Mesenchymal stem cell (in vitro differentiated cells and primary cell): ENCODE data around the gene ERG28. TPM values are rescaled to one million over a fixed set of nuclear protein-coding genes. Genes with fewer than 3 reads are reported as not detected.
"Not testable (repeated sequence)": the region's sequence is repeated elsewhere in the genome, so short reads cannot be mapped to it uniquely, and the experiment has no call there.

Experiments
- DNase-seq: peaks from one replicate; pipeline ENCODE4 v3.0.0-alpha.2; 2013
- H2AFZ ChIP-seq: one replicate; pipeline ENCODE4 v1.6.1; 2013; ENCODE audit warnings: low read depth, mild to moderate bottlenecking, control low read depth, inconsistent platforms, low read length, moderate library complexity
- H2AK5ac ChIP-seq: 2 replicates; pipeline ENCODE4 v1.6.1; 2013; ENCODE audit warnings: low read length, moderate library complexity, mild to moderate bottlenecking, inconsistent platforms; ENCODE audit not compliant: severe bottlenecking
- H2BK120ac ChIP-seq: one replicate; pipeline ENCODE4 v1.6.1; 2013; ENCODE audit warnings: low read depth, mild to moderate bottlenecking, inconsistent platforms, low read length, moderate library complexity
- H2BK12ac ChIP-seq, 2 experiments: one replicate each; pipeline ENCODE4 v1.6.1; 2013; ENCODE audit warnings: inconsistent platforms in 2 of 2, low read length in 2 of 2, mild to moderate bottlenecking in 2 of 2, moderate library complexity in 2 of 2, control low read depth in 1 of 2
- H2BK15ac ChIP-seq: one replicate; pipeline ENCODE4 v1.6.1; 2013; ENCODE audit warnings: mild to moderate bottlenecking, low read depth, inconsistent platforms; ENCODE audit not compliant: poor library complexity, severe bottlenecking
- H2BK5ac ChIP-seq: 2 replicates; pipeline ENCODE4 v1.6.1; 2013; ENCODE audit warnings: low read depth, mild to moderate bottlenecking, low read length, control low read depth, inconsistent platforms; ENCODE audit not compliant: poor library complexity, severe bottlenecking
- H3K14ac ChIP-seq, 2 experiments: one replicate each; pipeline ENCODE4 v1.6.1; 2013; ENCODE audit warnings: inconsistent platforms in 2 of 2, low read length in 2 of 2, control low read depth in 1 of 2, mild to moderate bottlenecking in 1 of 2, moderate library complexity in 1 of 2
- H3K18ac ChIP-seq, 2 experiments: one replicate each; pipeline ENCODE4 v1.6.1; 2013; ENCODE audit warnings: inconsistent platforms in 2 of 2, low read length in 2 of 2, control low read depth in 1 of 2, low read depth in 1 of 2, mild to moderate bottlenecking in 1 of 2
- H3K23ac ChIP-seq, 2 experiments: one replicate each; pipeline ENCODE4 v1.6.1; 2013; ENCODE audit warnings: inconsistent platforms in 2 of 2, low read length in 2 of 2, mild to moderate bottlenecking in 2 of 2, moderate library complexity in 2 of 2, control low read depth in 1 of 2
- H3K27ac ChIP-seq: 2 replicates; pipeline ENCODE4 v1.5.1; 2013; ENCODE audit warnings: mild to moderate bottlenecking, moderate library complexity, low read length, control low read depth, inconsistent platforms; ENCODE audit not compliant: poor library complexity, severe bottlenecking
- H3K27me3 ChIP-seq, 2 experiments: 2 replicates each; pipeline versions ENCODE4 v1.6.1 to v1.7.0; 2013; ENCODE audit warnings: low read length in 2 of 2, mild to moderate bottlenecking in 2 of 2, moderate library complexity in 2 of 2, control low read depth in 1 of 2, inconsistent platforms in 1 of 2; ENCODE audit not compliant: control insufficient read depth in 1 of 2, insufficient read depth in 1 of 2
- H3K36me3 ChIP-seq, 2 experiments: 2 replicates each; pipeline versions ENCODE4 v1.6.1 to v1.7.0; 2013; ENCODE audit warnings: low read length in 2 of 2, control low read depth in 1 of 2, inconsistent platforms in 1 of 2, low read depth in 1 of 2, mild to moderate bottlenecking in 1 of 2; ENCODE audit not compliant: insufficient read depth in 2 of 2, control insufficient read depth in 1 of 2
- H3K4ac ChIP-seq, 2 experiments: one replicate each; pipeline ENCODE4 v1.6.1; 2013; ENCODE audit warnings: inconsistent platforms in 2 of 2, low read length in 2 of 2, mild to moderate bottlenecking in 2 of 2, moderate library complexity in 2 of 2, control low read depth in 1 of 2, low read depth in 1 of 2
- H3K4me1 ChIP-seq: 2 replicates; pipeline ENCODE4 v1.6.1; 2013; ENCODE audit warnings: low read depth, low read length, control low read depth; ENCODE audit not compliant: control insufficient read depth, insufficient read depth
- H3K4me2 ChIP-seq: 2 replicates; pipeline ENCODE4 v1.6.1; 2013; ENCODE audit warnings: low read length, mild to moderate bottlenecking, inconsistent platforms; ENCODE audit not compliant: poor library complexity, severe bottlenecking
- H3K4me3 ChIP-seq, 2 experiments: 2 replicates each; pipeline versions ENCODE4 v1.5.1 to v1.7.0; 2013; ENCODE audit warnings: low read length in 2 of 2, mild to moderate bottlenecking in 2 of 2, control low read depth in 1 of 2, low read depth in 1 of 2; ENCODE audit not compliant: insufficient read depth in 1 of 2
- H3K79me1 ChIP-seq: replicated peaks from 2 replicates; pipeline ENCODE4 v1.6.1; 2013; ENCODE audit warnings: mild to moderate bottlenecking, control low read depth, low read length, inconsistent platforms; ENCODE audit not compliant: poor library complexity, severe bottlenecking
- H3K9ac ChIP-seq: 2 replicates; pipeline ENCODE4 v1.7.0; 2013; ENCODE audit warnings: mild to moderate bottlenecking, low read length, moderate library complexity
- H3K9me3 ChIP-seq: 2 replicates; pipeline ENCODE4 v1.7.0; 2013; ENCODE audit warnings: mild to moderate bottlenecking, low read length; ENCODE audit not compliant: control insufficient read depth
- H4K8ac ChIP-seq: one replicate; pipeline ENCODE4 v1.6.1; 2013; ENCODE audit warnings: inconsistent platforms, mild to moderate bottlenecking, low read length, moderate library complexity
- H4K91ac ChIP-seq: one replicate; pipeline ENCODE4 v1.6.1; 2013; ENCODE audit warnings: mild to moderate bottlenecking, low read length, inconsistent platforms
- WGBS: methylation state at CpG from one replicate; pipeline ENCODE4 v1.1.7; 2013; ENCODE audit warnings: mixed read lengths; 5-methylcytosine and 5-hydroxymethylcytosine counted together
- small RNA-seq: library from polyadenylated mRNA; stranded (forward); fragments of <200 nt; extraction: miRNeasy Mini kit (QIAGEN cat#:217004); gene quantifications from one replicate; pipeline ENCODE3, GENCODE V24; 2013; ENCODE audit warnings: low read depth

Gene ERG28

DNA sequence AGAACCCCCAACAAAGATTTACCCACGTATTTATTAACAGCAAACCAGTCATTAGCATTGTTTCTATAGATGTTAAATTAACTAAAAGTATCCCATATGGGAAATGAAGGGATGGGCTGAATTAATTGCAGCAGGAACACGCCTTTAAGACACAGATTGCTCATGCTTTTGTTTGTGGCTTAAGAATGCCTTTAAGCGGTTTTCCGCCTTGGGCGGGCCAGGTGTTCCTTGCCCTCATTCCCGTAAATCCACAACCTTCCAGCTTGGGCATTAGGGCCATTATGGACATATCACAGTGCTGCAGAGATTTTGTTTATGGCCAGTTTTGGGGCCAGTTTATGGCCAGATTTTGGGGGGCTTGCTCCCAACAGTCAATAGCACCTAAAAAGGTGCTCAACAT is 59.6 kb downstream of the ERG28 start:
- not testable (repeated sequence) for H2AFZ ChIP-seq, H3K9me3 ChIP-seq, H3K4me2 ChIP-seq, H3K14ac ChIP-seq, H3K4me3 ChIP-seq, H3K4me1 ChIP-seq, H2BK12ac ChIP-seq, H3K27me3 ChIP-seq, H2BK5ac ChIP-seq, H3K9ac ChIP-seq, H2BK120ac ChIP-seq, H3K4ac ChIP-seq, H4K8ac ChIP-seq, DNase-seq, H3K36me3 ChIP-seq, H2AK5ac ChIP-seq, H4K91ac ChIP-seq, H3K27ac ChIP-seq, H2BK15ac ChIP-seq, H3K23ac ChIP-seq, H3K18ac ChIP-seq
- WGBS = 75% methylated on average over 1 of the region's 6 CpGs
- peaks cover 23% of the 10 kb centered on the region for H3K79me1 ChIP-seq

DNA sequence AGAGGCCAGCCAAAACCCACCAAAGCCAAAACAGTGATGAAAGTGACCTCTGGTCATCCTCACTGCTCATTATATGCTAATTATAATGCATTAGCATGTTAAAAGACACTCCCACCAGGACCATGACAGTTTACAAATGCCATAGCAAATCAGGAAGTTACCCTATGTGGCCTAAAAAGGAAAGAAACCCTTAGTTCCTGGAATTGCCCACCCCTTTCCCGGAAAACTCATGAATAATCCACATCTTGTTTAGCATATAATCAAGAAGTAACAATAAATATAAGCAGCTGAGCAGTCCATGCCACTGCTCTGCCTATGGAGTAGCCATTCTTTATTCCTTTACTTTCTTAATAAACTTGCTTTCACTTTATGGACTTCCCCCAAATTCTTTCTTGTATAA is 60.6 kb downstream of the ERG28 start:
- H3K4me2 ChIP-seq, H3K18ac ChIP-seq, H3K9ac ChIP-seq, H2BK120ac ChIP-seq, H3K36me3 ChIP-seq, H3K4me3 ChIP-seq, H3K9me3 ChIP-seq, H2BK12ac ChIP-seq, H2BK5ac ChIP-seq, H3K27me3 ChIP-seq, H4K91ac ChIP-seq, H3K27ac ChIP-seq, H2AK5ac ChIP-seq, H2BK15ac ChIP-seq, H3K14ac ChIP-seq, DNase-seq, H2AFZ ChIP-seq, H3K4me1 ChIP-seq, H3K23ac ChIP-seq, H4K8ac ChIP-seq, H3K4ac ChIP-seq: not testable (repeated sequence)
- peaks cover 27% of the 10 kb centered on the region for H3K79me1 ChIP-seq
- WGBS = 92% methylated on average over 1 of the region's 1 CpG

Small RNA genes within 50 kb of the gene (small RNA-seq; reads per million reads assigned to genes)
- gene RNA5SP387 = not detected
